Natural killer cell (primary cell): ENCODE results near the gene NLGN3. TPM values are rescaled to one million over a fixed set of nuclear protein-coding genes. Genes with fewer than 3 reads are reported as not detected.

Experiments used
- ATAC-seq, 3 donors: fragments of 150-1000 bp in 2 of 3; fragments of 200-7000 bp in 1 of 3; cut with Tn5 transposase; 1 replicate in 1 of 3; 2 replicates in 2 of 3; pipeline ENCODE4 v1.10.0; 2021; ENCODE audit warnings: mild to moderate bottlenecking in 2 of 3, moderate library complexity in 2 of 3
- DNase-seq, 2 donors: peaks; one replicate each; pipeline versions ENCODE4 v3.0.0 to v3.0.0-alpha.2; 2013 to 2021; ENCODE audit warnings: mixed read lengths in 1 of 2
- H3K27ac ChIP-seq: one replicate; pipeline ENCODE4 v1.5.1; 2013; ENCODE audit warnings: mild to moderate bottlenecking, low read length
- H3K27me3 ChIP-seq: one replicate; pipeline ENCODE4 v1.6.1; 2013; ENCODE audit warnings: low read length; ENCODE audit not compliant: control insufficient read depth, insufficient read depth
- H3K36me3 ChIP-seq: one replicate; pipeline ENCODE4 v1.6.1; 2013; ENCODE audit warnings: low read length; ENCODE audit not compliant: control insufficient read depth, insufficient read depth
- H3K4me1 ChIP-seq: one replicate; pipeline ENCODE4 v1.6.1; 2013; ENCODE audit warnings: low read length; ENCODE audit not compliant: control insufficient read depth, insufficient read depth
- H3K4me3 ChIP-seq: one replicate; pipeline ENCODE4 v1.5.1; 2013; ENCODE audit warnings: low read length
- H3K9me3 ChIP-seq: one replicate; pipeline ENCODE4 v1.6.1; 2013; ENCODE audit warnings: low read length; ENCODE audit not compliant: control insufficient read depth, insufficient read depth
- H3K27ac Mint-ChIP-seq, 2 donors: one replicate each; pipeline ENCODE4 v1.8.0; 2022; ENCODE audit warnings: mild to moderate bottlenecking in 2 of 2, mixed read lengths in 2 of 2, moderate library complexity in 1 of 2
- H3K27me3 Mint-ChIP-seq, 2 donors: one replicate each; pipeline ENCODE4 v1.8.0; 2022; ENCODE audit warnings: low read depth in 2 of 2, mixed read lengths in 2 of 2
- H3K36me3 Mint-ChIP-seq: one replicate; pipeline ENCODE4 v1.8.0; 2022; ENCODE audit warnings: mixed read lengths
- H3K4me1 Mint-ChIP-seq, 2 donors: one replicate each; pipeline ENCODE4 v1.8.0; 2022; ENCODE audit warnings: mixed read lengths in 2 of 2
- H3K4me3 Mint-ChIP-seq: one replicate; pipeline ENCODE4 v1.8.0; 2022; ENCODE audit warnings: mild to moderate bottlenecking, moderate library complexity, mixed read lengths
- H3K9me3 Mint-ChIP-seq, 2 donors: one replicate each; pipeline ENCODE4 v1.8.0; 2022; ENCODE audit warnings: mixed read lengths in 2 of 2
- WGBS: methylation state at CpG from one replicate; pipeline ENCODE4 v1.1.7; 2013; ENCODE audit warnings: missing lambda C conversion rate; ENCODE audit not compliant: insufficient coverage; 5-methylcytosine and 5-hydroxymethylcytosine counted together
- intact Hi-C: fragments of 100-400 bp; cut with micrococcal nuclease; formaldehyde crosslinking; loops from one replicate; pipeline ENCODE4 v1.14.2; 2022
- total RNA-seq, 4 donors: library from RNA; stranded (reverse); fragments of 120-200 nt in 1 of 4; gene quantifications; one replicate each; pipeline versions ENCODE4 v1.2.3 to v1.2.4, GENCODE V29; 2013 to 2022
- TF ChIP-seq, protein P1 (sequence below): fragments of 200-600 bp; IDR thresholded peaks from one replicate; pipeline ENCODE4 v1.8.0; 2022; ENCODE audit warnings: antibody characterized with exemption

NLGN3 gene
- total RNA-seq, 3 donors from 2014 or later (not counting 1 experiment from before 2014, with no cell fraction given), result 4.0 to 4.3 (median 4.0) TPM

DNA sequence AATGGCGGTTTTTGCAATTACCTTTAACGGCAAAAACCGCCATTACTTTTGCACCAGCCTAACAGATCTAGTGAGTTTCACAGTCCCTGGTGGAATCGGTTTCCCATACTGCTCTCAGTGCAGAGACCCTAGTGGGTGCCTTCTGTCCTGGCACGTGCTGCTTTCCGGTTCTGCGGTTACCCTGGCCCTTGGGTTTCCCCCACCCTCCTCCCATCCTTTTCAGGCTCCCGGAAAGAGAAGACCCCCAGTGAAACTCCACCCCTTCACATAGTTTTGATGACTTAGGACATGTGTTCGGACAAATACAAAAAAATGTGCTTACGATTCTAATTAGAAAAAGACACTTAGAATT lies 36.9 kb downstream of the NLGN3 start:
- DNase-seq, result peak; percentile 16 to 78
- Histone ChIP-seq H3K4me1 (peaks cover 19% of the 10 kb centered on the region), H3K4me3 (peak overlapping the region; percentile 75), H3K36me3 (no peaks in the 10 kb centered on the region), H3K27me3 (no peaks in the 10 kb centered on the region), H3K27ac (peak overlapping the region; percentile 88), H3K9me3 (no peaks in the 10 kb centered on the region)
- WGBS, result under 1% methylated on average over 9 of the region's 10 CpGs
- H3K27me3 Mint-ChIP-seq, result no peaks in the 10 kb centered on the region
- intact Hi-C loops, result no loop called here
- peak overlapping the region; percentile 93 for H3K4me3 Mint-ChIP-seq
- H3K36me3 Mint-ChIP-seq, result no peaks in the 10 kb centered on the region
- peaks cover 0 to 7% of the 10 kb centered on the region in 2 donors for H3K4me1 Mint-ChIP-seq
- ATAC-seq, result peak; percentile 25 to 74 (median 57)
- H3K27ac Mint-ChIP-seq, result peak overlapping the region; percentile 94 to 95
- no peaks in the 10 kb centered on the region for H3K9me3 Mint-ChIP-seq
- TF ChIP-seq, protein P1, sequence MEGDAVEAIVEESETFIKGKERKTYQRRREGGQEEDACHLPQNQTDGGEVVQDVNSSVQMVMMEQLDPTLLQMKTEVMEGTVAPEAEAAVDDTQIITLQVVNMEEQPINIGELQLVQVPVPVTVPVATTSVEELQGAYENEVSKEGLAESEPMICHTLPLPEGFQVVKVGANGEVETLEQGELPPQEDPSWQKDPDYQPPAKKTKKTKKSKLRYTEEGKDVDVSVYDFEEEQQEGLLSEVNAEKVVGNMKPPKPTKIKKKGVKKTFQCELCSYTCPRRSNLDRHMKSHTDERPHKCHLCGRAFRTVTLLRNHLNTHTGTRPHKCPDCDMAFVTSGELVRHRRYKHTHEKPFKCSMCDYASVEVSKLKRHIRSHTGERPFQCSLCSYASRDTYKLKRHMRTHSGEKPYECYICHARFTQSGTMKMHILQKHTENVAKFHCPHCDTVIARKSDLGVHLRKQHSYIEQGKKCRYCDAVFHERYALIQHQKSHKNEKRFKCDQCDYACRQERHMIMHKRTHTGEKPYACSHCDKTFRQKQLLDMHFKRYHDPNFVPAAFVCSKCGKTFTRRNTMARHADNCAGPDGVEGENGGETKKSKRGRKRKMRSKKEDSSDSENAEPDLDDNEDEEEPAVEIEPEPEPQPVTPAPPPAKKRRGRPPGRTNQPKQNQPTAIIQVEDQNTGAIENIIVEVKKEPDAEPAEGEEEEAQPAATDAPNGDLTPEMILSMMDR, result no peak

DNA sequence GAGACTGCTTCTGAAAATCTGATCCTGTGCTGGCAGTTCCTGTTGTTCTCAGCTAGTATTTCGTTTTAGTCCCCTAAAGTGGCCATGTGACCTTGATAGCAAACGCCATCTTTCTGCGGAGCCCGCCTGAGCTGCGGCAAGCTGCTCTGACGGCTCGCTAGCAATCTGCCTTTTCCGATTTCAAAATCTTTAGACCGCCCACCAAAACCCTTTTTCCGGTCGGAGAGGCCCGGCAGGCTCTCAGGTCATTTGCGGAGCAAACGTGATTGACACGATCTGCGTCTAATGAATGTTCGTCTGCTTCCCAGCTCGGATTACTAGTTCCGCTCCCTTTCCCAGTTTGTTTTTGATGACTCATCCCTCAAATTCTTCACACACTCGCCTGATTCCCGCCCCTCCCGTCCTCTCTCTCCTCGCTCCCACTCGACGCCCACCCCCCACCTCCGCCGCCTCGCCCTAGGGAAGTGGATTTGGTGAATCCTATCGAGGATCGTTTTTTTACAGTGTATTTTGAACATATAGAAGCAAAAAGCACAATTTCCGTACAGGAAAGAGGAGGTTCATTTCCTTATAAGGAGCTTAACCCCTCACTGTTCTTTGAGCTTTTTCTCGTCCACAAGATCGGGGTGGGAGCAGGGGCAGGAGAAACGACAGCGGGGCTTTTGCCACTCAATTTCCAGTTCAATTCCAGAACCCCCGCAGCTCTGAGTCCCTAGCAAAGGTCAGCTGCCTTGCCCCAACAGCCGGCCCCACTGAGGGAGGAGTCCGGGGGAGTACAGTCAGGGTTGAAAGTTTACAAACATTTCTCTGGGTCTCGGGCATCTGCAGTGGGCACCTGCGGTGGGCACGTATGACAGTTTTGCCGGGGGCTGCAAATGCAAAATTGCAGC lies 37.5 kb downstream of the NLGN3 start:
- Histone ChIP-seq H3K36me3 (no peaks in the 10 kb centered on the region), H3K4me3 (peak overlapping the region; percentile 75), H3K4me1 (peaks cover 19% of the 10 kb centered on the region), H3K27ac (peak overlapping the region; percentile 88), H3K27me3 (no peaks in the 10 kb centered on the region), H3K9me3 (no peaks in the 10 kb centered on the region)
- TF ChIP-seq, protein P1, result no peak
- Mint-ChIP-seq H3K27me3 (no peaks in the 10 kb centered on the region), H3K36me3 (no peaks in the 10 kb centered on the region), H3K27ac (peak overlapping the region; percentile 94 to 95), H3K9me3 (no peaks in the 10 kb centered on the region), H3K4me3 (peak overlapping the region; percentile 93), H3K4me1 (peaks cover 0 to 7% of the 10 kb centered on the region in 2 donors)
- DNase-seq, result peak; percentile 69 to 92
- WGBS, result 0% methylated on average over 33 of the region's 42 CpGs
- intact Hi-C loops, result loop anchor here (2.0 kb wide), 1 partner anchor 15 kb away; no protein-coding TSS in a partner anchor
- ATAC-seq, result peak; percentile 90 to 96 (median 91)

DNA sequence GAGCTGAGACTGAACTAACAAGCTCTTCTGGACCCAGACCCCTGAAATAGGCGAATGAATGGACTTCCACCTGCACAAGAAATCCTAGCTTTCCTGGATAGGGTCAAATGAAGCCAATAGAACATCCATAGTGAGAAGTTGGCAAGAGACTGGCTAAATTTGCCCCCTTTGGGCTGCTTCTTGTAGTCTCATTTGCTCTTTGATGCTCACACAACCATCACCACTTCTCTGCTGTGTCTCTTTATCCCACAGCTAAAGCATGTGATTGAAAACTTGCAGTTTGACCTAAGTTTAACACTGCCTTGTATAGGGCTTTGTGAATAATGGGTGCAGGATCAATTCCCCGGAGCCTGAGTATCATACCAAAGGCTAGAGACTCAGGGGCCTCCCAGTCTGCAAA lies 38.2 kb downstream of the NLGN3 start:
- Mint-ChIP-seq H3K4me3 (peak overlapping the region; percentile 93), H3K4me1 (peaks cover 0 to 7% of the 10 kb centered on the region in 2 donors), H3K27ac (peak overlapping the region; percentile 94 to 95), H3K9me3 (no peaks in the 10 kb centered on the region), H3K27me3 (no peaks in the 10 kb centered on the region), H3K36me3 (no peaks in the 10 kb centered on the region)
- TF ChIP-seq, protein P1, result no peak
- no peaks in the 10 kb centered on the region for H3K36me3 ChIP-seq
- no peaks in the 10 kb centered on the region for H3K9me3 ChIP-seq
- ATAC-seq, result no peak
- peak overlapping the region; percentile 88 for H3K27ac ChIP-seq
- intact Hi-C loops, result loop anchor here (2.0 kb wide), 1 partner anchor 14 kb away; no protein-coding TSS in a partner anchor
- DNase-seq, result peak in 1 of 2 donors; percentile 10
- 64% methylated on average over 2 of the region's 2 CpGs for WGBS
- peak overlapping the region; percentile 75 for H3K4me3 ChIP-seq
- H3K4me1 ChIP-seq, result peaks cover 19% of the 10 kb centered on the region
- H3K27me3 ChIP-seq, result no peaks in the 10 kb centered on the region
